NCI-H146 (cell line): ENCODE measurements around the gene ENTPD7.
A peak's percentile ranks its signal among the peaks of the same experiment; 100 is the strongest.
"Not testable (repeated sequence)": the region's sequence is repeated elsewhere in the genome, so short reads cannot be mapped to it uniquely, and the experiment has no call there.

Experiments
- DNase-seq: peaks from one replicate; lab custom pipeline; 2025; lab: John Stamatoyannopoulos, UW

ENTPD7 gene

DNA sequence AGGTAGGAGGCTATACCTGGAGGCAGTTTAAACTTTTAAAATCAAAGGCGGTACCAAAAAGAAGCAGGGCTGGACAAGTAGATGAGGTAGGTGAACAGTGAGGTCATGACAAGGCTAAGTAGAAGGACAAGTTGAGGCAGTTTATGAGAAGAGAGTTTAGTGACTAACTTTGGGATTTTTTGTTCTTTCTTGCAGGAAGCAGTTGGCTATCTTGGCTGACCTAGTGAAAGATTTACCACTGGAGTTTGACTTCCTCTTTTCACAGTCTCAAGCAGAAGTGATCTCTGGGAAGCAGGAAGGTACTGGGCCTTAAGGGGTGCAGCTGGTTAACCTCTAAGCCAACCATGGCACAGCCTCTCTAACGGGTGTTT is 26.3 kb downstream of the ENTPD7 start:
- no peak for DNase-seq

DNA sequence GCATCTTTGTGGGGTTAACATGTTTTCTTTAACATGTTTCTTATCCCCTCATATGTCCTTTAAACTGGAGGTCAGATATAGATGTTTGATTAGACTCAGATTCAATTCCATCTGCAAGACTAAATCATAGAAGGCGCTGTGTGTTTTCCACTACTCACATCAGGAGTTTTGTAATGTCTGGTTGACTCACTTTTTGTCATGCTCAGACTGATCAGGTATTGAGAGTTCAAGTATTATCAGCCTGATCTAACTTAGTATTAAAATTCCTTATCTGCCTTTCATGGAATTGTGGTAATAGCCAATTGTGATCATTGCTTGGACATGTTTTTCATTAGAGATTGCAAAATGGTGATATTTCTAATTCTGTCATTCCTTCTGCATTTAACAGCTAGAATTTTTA is 30.2 kb downstream of the ENTPD7 start:
- no peak for DNase-seq

- DNase-seq = no peak
Measured at GRCh38 chr10:99693933-99694583, 34.7 kb downstream of the ENTPD7 start.

GRCh38 chr10:99695761-99696160 is 36.5 kb downstream of the ENTPD7 start:
- DNase-seq = no peak

DNA sequence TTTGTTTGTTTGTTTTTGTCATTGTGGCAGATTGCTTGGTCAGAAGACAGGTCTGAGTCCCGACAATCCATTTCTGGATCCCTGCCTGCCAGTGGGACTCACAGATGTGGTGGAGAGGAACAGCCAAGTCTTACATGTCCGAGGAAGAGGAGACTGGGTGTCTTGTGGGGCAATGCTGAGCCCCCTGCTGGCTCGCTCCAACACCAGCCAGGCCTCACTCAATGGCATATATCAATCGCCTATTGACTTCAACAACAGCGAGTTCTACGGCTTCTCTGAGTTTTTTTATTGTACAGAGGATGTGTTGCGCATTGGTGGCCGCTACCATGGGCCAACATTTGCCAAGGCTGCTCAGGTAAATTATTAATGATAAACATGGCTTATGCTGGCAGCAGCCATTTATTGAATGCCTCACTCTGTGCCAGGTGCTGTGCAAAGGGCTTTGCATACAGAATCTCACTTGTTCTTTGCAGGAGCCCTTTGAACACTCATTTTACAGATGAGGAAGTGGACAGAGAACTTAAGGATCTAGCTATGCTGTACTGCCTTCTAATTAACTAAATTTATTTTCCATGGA is 39.3 kb downstream of the ENTPD7 start:
- DNase-seq = no peak

GRCh38 chr10:99700649-99701048 is 41.3 kb downstream of the ENTPD7 start:
- no peak for DNase-seq

DNA sequence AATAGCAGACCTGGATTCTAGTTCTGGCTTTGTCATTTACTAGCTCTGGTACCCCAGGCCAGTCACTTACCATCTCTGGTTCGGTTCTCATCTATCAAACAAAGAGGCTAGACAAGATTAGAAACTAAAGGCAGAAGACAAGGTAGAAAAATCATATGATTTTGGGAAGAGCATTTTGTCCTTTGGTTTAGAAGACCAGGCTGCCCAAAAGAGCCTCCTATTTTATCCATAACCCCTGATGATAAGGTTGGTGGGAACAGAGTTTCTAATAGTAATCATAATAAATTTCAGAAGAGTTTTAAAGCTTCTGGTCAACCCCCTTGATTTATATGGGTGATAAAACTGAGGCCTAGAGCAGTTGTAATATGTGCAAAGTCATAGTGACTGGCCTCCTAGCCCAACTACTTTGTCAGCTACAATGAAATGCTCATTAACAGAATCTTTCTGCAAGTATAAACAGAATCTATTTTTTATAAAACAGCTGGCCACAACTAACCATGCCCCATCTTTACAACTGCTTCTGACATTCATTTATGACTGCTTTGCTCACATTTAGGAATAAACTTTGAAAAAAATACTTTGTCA is 49.2 kb downstream of the ENTPD7 start:
- DNase-seq = no peak

- no peak for DNase-seq
Measured at GRCh38 chr10:99709480-99710229, 50.3 kb downstream of the ENTPD7 start.

GRCh38 chr10:99711129-99711719 is 51.9 kb downstream of the ENTPD7 start:
- peak; percentile 30 for DNase-seq

DNA sequence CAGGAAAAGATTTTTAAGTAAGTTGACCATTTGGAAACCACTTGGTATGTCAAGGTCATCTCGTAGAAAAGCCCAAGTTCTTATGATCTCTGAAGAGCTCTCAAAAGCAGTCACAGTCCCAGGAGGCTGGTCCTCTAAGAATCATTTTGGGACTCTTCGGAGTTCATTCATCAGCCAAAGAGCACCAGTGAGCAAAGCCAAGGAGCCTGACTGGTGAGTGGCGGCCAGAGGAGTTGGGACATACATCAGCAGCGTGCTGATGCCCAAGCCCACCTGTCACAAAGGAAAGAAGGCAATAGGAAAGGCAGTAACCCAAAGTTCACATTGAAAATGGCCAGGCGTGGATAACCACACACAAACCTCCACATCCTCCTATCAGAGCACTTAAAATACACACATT is 55.1 kb downstream of the ENTPD7 start:
- no peak for DNase-seq

DNA sequence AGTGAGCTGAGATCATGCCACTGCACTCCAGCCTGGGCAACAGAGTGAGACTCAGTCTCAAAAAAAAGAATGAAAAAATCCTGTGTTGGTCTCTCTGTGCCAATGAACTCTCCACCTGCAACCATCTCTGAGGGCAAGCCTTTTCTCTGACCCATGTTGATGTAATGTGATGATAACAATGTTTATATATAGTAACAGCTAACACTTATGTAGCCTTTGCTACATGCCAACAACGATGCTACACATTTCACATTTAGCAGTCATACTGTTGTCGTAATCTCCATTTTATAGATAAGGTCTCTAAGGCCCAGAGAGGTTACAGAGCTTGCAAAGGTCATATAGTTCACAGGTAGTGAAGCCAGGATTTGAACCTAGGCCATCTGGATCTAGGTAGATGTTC is 61.1 kb downstream of the ENTPD7 start:
- DNase-seq = no peak

GRCh38 chr10:99730026-99730425 is 70.7 kb downstream of the ENTPD7 start:
- DNase-seq = no peak

DNA sequence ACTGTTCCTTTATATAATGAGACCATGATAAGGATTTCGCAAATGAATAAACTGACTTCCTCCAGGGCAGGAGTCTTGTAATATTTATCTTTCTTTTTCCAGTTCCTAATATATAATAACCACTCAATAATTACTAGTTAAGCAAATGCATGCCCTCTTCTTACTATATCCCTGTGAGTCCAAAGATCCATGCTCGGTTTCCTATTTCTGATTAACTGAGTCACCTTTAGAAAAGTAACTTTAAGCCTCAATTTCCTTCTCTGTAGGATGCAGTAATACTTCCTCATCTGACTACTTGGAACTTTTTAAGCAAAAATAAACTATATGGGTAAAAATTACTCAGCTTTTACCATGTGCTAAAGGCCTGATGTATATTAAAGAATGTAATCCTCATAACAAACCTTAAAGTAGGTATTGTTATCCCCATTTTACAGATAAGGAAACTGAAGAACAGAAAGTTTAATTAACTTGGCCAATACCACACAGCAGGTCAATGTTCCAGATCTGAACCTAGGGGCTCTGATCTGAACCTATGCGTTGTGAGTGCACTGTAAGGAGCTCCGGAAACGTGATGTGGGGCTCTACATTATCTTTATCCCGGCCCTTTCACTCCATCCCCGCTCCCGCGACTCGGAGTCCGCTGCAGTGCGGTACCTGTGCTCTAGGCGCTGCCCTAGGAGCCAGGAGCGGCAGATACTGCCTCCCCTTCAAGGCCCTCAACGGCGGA is 72.2 kb downstream of the ENTPD7 start:
- no peak for DNase-seq

- peak; percentile 97 for DNase-seq
Measured at GRCh38 chr10:99732033-99732842, 72.9 kb downstream of the ENTPD7 start, which contains the start of the genes COX15 and CUTC. COX15 (minus strand) TSS chr10:99732127; CDS start chr10:99732049, 78 bp downstream. CUTC (plus strand) TSS chr10:99732234; CDS start chr10:99732349, 115 bp downstream.

GRCh38 chr10:99733366-99733765 is 74.1 kb downstream of the ENTPD7 start:
- no peak for DNase-seq

DNA sequence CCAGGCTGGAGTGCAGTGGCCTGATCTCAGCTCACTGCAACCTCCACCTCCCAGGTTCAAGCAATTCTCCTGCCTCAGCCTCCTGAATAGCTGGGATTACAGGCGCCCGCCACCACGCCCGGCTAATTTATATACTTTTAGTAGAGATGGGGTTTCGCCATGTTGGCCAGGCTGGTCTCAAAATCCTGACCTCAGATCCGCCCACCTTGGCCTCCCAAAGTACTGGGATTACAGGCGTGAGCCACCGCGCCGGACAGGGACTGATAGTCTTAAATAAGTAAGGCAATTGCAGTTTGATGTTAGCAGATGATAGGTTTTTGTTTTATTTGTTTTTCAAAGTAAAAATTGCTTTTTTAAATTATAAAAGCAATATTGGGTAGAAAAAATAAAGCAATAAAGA is 74.8 kb downstream of the ENTPD7 start:
- not testable (repeated sequence) for DNase-seq

- no peak for DNase-seq
Measured at GRCh38 chr10:99740260-99740659, 81.0 kb downstream of the ENTPD7 start.

DNA sequence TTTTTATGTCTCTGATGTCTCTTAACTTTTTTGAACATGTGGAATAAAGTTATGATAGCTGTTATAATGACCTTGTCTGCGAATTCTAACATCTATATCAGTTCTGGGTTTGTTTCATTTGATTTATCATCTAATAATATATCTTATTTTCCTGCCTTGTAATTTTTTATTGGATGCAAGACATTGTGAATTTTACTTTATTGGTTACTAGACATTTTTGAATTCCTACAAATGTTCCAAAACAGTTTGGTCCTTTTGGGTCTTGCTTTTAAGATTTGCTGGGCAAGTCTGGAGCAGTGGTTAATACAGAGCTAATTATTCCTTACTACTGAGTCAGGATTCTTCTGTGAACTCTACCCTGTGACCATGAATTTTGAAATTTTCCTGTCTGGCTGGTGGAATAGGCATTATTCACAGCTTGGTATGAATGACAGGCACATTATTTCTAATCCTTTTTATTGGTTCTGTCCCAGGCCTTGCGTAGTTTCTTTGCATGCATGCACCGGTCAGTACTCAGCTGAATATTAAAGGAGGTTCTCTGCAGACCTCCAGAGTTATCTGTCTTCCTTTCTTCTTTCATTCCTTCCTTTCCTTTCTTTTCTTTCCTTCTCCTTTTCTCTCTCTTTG is 81.7 kb downstream of the ENTPD7 start:
- DNase-seq = no peak

DNA sequence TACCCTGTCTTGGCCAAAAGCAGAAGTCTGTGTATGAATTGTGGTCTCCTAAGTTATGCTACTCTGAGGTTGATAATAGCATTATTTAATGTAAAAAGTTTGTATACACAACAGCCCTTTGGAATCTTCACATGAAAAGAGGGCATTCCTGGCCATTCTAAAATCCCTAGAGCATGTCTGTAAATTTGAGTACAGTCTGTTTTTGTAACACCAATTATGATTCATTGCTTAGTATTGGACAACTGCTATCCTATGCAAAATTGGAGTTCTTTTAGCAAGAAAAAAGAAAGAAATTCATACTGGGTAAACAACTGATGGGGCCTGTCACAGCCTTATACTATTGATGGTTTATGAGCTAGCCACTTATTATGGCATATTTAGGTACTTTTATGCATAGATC is 82.9 kb downstream of the ENTPD7 start:
- DNase-seq = no peak

DNA sequence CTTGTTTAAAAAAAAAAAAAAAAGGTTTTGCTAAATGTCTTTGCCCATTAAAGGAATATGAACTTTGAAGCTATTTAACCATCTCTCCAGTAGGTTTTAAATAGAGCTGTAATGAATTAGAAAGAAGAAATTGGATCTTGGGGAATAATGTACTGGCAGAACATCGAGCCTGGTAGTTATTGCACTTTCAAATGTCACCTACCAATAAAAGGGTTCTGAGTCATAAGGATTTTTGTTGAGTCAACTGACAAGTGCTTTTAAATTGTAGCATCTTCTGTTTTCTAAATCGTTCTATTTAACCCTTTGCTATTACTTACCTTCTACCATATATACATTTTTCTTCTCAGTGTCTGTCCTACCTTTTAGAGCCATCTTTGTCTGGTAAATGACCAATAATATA is 83.4 kb downstream of the ENTPD7 start:
- no peak for DNase-seq
